GM23338 (cell line): ENCODE data around the gene DCP2. TPM values are rescaled to one million over a fixed set of nuclear protein-coding genes. Genes with fewer than 3 reads are reported as not detected.

Experiments used
- ATAC-seq: fragments of 200-7000 bp; cut with Tn5 transposase; 3 replicates; pipeline ENCODE4 v1.9.1; 2020
- DNase-seq: peaks from one replicate; pipeline ENCODE4 v3.0.0-alpha.2; 2015; ENCODE audit warnings: low spot score
- H2AFZ ChIP-seq: fragments of 200-600 bp; sonication (generic); 2 replicates; pipeline ENCODE4 v1.8.0; 2016; ENCODE audit warnings: antibody characterized with exemption, mild to moderate bottlenecking, moderate library complexity
- H3F3A ChIP-seq: fragments of 200-600 bp; sonication (generic); replicated peaks from 2 replicates; pipeline ENCODE4 v1.8.0; 2017; ENCODE audit warnings: antibody characterized with exemption, mixed run types, low read depth
- H3K27ac ChIP-seq: fragments of 200-600 bp; sonication (generic); 2 replicates; pipeline ENCODE4 v1.6.1; 2016; ENCODE audit warnings: low read depth
- H3K27me3 ChIP-seq: fragments of 200-600 bp; sonication (generic); 2 replicates; pipeline ENCODE4 v1.8.0; 2016; ENCODE audit warnings: mild to moderate bottlenecking, mixed run types, moderate library complexity; ENCODE audit not compliant: insufficient read depth
- H3K36me3 ChIP-seq: fragments of 200-600 bp; sonication (generic); 2 replicates; pipeline ENCODE4 v1.8.0; 2016; ENCODE audit warnings: mild to moderate bottlenecking; ENCODE audit not compliant: insufficient read depth
- H3K4me1 ChIP-seq: fragments of 200-600 bp; sonication (generic); 2 replicates; pipeline ENCODE4 v1.8.0; 2016; ENCODE audit warnings: mild to moderate bottlenecking, moderate library complexity; ENCODE audit not compliant: insufficient read depth
- H3K4me2 ChIP-seq: fragments of 200-600 bp; sonication (generic); 2 replicates; pipeline ENCODE4 v1.7.1; 2017; ENCODE audit warnings: mixed run types
- H3K4me3 ChIP-seq: fragments of 200-600 bp; sonication (generic); 2 replicates; pipeline ENCODE4 v1.6.1; 2016; ENCODE audit warnings: mixed run types
- H3K79me2 ChIP-seq: fragments of 200-600 bp; sonication (generic); replicated peaks from 2 replicates; pipeline ENCODE4 v1.8.0; 2017; ENCODE audit warnings: mild to moderate bottlenecking; ENCODE audit not compliant: insufficient read depth
- H3K9me2 ChIP-seq: fragments of 200-600 bp; sonication (generic); 2 replicates; pipeline ENCODE4 v1.8.0; 2017; ENCODE audit not compliant: insufficient read depth
- H4K20me1 ChIP-seq: fragments of 200-600 bp; sonication (generic); replicated peaks from 2 replicates; pipeline ENCODE4 v1.8.0; 2017; ENCODE audit warnings: mild to moderate bottlenecking; ENCODE audit not compliant: insufficient read depth
- H3K27ac Mint-ChIP-seq: 2 replicates; pipeline ENCODE4 v1.8.0; 2020; ENCODE audit warnings: inconsistent platforms, mild to moderate bottlenecking, moderate library complexity, mixed read lengths
- H3K27me3 Mint-ChIP-seq: 3 replicates; pipeline ENCODE4 v1.8.0; 2022; ENCODE audit warnings: low read depth, mild to moderate bottlenecking, moderate library complexity, mixed read lengths, inconsistent platforms; ENCODE audit not compliant: insufficient read depth, poor library complexity
- H3K36me3 Mint-ChIP-seq: 3 replicates; pipeline ENCODE4 v1.8.0; 2021; ENCODE audit warnings: low read depth, mild to moderate bottlenecking, inconsistent platforms, moderate library complexity, mixed read lengths
- H3K4me1 Mint-ChIP-seq: 3 replicates; pipeline ENCODE4 v1.8.0; 2020; ENCODE audit warnings: mild to moderate bottlenecking, inconsistent platforms, mixed read lengths
- H3K4me3 Mint-ChIP-seq: 3 replicates; pipeline ENCODE4 v1.8.0; 2021; ENCODE audit warnings: moderate library complexity, mild to moderate bottlenecking, inconsistent platforms, mixed read lengths
- H3K9me3 Mint-ChIP-seq: 3 replicates; pipeline ENCODE4 v1.8.0; 2020; ENCODE audit warnings: moderate library complexity, mild to moderate bottlenecking, inconsistent platforms, mixed read lengths
- CREB1 ChIP-seq: fragments of 250-450 bp; sonication (Bioruptor Pico); IDR thresholded peaks from 2 replicates; pipeline ENCODE4 v1.5.0; 2020; ENCODE audit warnings: low read depth, mild to moderate bottlenecking, moderate library complexity
- EZH2 ChIP-seq: fragments of 200-600 bp; sonication (generic); IDR thresholded peaks from one replicate; pipeline ENCODE4 v1.8.0; 2017; ENCODE audit warnings: antibody characterized with exemption, mild to moderate bottlenecking, low read depth; ENCODE audit not compliant: unreplicated experiment
- EZH2phosphoT487 ChIP-seq: fragments of 200-600 bp; sonication (generic); IDR thresholded peaks from one replicate; pipeline ENCODE4 v1.8.1; 2018; ENCODE audit warnings: antibody characterized with exemption; ENCODE audit not compliant: unreplicated experiment
- JUNB ChIP-seq: IDR thresholded peaks from one replicate; pipeline ENCODE4 v1.6.1; 2016; ENCODE audit warnings: antibody characterized with exemption; ENCODE audit not compliant: unreplicated experiment
- NANOG ChIP-seq: IDR thresholded peaks from 2 replicates; pipeline ENCODE4 v1.6.1; 2016; ENCODE audit warnings: antibody characterized with exemption, borderline replicate concordance
- POLR2AphosphoS5 ChIP-seq: IDR thresholded peaks from 2 replicates; pipeline ENCODE4 v1.6.1; 2016; ENCODE audit warnings: antibody characterized with exemption, low read depth
- STAT1 ChIP-seq: IDR thresholded peaks from one replicate; pipeline ENCODE4 v1.6.1; 2016; ENCODE audit warnings: antibody characterized with exemption; ENCODE audit not compliant: unreplicated experiment
- ZNF114 ChIP-seq: fragments of 250-450 bp; sonication (Bioruptor Pico); IDR thresholded peaks from 2 replicates; pipeline ENCODE4 v1.5.0; 2020; ENCODE audit warnings: mild to moderate bottlenecking, moderate library complexity
- ZNF331 ChIP-seq: fragments of 250-450 bp; sonication (Bioruptor Pico); IDR thresholded peaks from 2 replicates; pipeline ENCODE4 v1.5.0; 2020; ENCODE audit warnings: low read depth, mild to moderate bottlenecking, moderate library complexity
- polyA plus RNA-seq: library from polyadenylated mRNA; unstranded; fragments of >200 nt; fragmentation: Nextera tagmentation; extraction: Ambion mirVana; gene quantifications from 2 replicates; pipeline ENCODE4 v1.2.1, GENCODE V29; 2016
- total RNA-seq: library from RNA; depleted of rRNA; stranded (reverse); fragments of >200 nt; shearing (Covaris generic); gene quantifications from 2 replicates; pipeline ENCODE4 v1.2.3, GENCODE V29; 2014
- TF ChIP-seq, protein P1 (sequence below): IDR thresholded peaks from 2 replicates; pipeline ENCODE4 v1.6.1; 2016; ENCODE audit warnings: antibody characterized with exemption
- TF ChIP-seq, protein P2 (sequence below): IDR thresholded peaks from one replicate; pipeline ENCODE4 v1.6.1; 2018; ENCODE audit warnings: antibody characterized with exemption; ENCODE audit not compliant: unreplicated experiment
- TF ChIP-seq, protein P3 (sequence below), 2 experiments: fragments of 200-600 bp in 1 of 2; sonication (generic) in 1 of 2; conservative IDR thresholded peaks; 2 replicates each; pipeline versions ENCODE4 v1.5.1 to v1.6.1; 2016 to 2017; ENCODE audit warnings: antibody characterized with exemption in 2 of 2, low read depth in 2 of 2, mild to moderate bottlenecking in 2 of 2, moderate library complexity in 1 of 2
- TF ChIP-seq, protein P4 (sequence below): fragments of 250-450 bp; sonication (Bioruptor Pico); IDR thresholded peaks from 2 replicates; pipeline ENCODE4 v1.5.0; 2020; ENCODE audit warnings: mild to moderate bottlenecking, moderate library complexity

Gene DCP2
- total and polyA plus RNA-seq, 2 experiments from 2014 or later: 96.6 to 165 TPM

DNA sequence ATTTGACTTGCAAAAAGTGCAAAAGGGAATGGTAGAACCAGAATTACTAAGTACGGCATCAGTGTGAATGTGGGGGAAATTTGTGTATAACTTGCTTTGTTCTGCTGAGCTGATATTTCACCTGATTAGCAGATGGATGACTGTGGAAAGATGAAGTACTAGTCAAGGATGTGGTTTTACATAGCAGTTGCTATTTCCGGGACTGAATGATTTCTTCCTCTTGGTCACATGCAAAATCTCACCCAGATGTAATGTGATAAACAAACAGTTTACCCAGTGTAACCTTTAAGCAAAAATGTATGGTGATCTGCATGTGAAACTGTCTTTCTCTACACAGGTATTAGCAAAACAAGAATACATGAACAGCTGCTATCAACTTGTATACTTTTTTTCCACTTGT is 46.1 kb downstream of the DCP2 start:
- Histone ChIP-seq H3K36me3 (0 out of 2 replicates have a peak, but pooled peaks cover 4% of the 10 kb centered on the region), H3K27me3 (no peaks in the 10 kb centered on the region), H3K4me3 (no peak overlapping the region), H3K4me1 (peaks cover 8% of the 10 kb centered on the region; the same call in 1 of the 2 replicates), H3K4me2 (no peak overlapping the region), H3K9me2 (0 out of 2 replicates have a peak, but pooled peaks cover 1% of the 10 kb centered on the region), H3F3A (no peaks in the 10 kb centered on the region), H2AFZ (no peak overlapping the region), H3K27ac (no peak overlapping the region), H4K20me1 (peaks cover 13% of the 10 kb centered on the region), H3K79me2 (peaks cover 7% of the 10 kb centered on the region; the same call in 1 of the 2 replicates)
- TF ChIP-seq, protein P1, sequence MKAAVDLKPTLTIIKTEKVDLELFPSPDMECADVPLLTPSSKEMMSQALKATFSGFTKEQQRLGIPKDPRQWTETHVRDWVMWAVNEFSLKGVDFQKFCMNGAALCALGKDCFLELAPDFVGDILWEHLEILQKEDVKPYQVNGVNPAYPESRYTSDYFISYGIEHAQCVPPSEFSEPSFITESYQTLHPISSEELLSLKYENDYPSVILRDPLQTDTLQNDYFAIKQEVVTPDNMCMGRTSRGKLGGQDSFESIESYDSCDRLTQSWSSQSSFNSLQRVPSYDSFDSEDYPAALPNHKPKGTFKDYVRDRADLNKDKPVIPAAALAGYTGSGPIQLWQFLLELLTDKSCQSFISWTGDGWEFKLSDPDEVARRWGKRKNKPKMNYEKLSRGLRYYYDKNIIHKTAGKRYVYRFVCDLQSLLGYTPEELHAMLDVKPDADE: no peak
- TF ChIP-seq EZH2phosphoT487: no peak
- TF ChIP-seq, protein P2, sequence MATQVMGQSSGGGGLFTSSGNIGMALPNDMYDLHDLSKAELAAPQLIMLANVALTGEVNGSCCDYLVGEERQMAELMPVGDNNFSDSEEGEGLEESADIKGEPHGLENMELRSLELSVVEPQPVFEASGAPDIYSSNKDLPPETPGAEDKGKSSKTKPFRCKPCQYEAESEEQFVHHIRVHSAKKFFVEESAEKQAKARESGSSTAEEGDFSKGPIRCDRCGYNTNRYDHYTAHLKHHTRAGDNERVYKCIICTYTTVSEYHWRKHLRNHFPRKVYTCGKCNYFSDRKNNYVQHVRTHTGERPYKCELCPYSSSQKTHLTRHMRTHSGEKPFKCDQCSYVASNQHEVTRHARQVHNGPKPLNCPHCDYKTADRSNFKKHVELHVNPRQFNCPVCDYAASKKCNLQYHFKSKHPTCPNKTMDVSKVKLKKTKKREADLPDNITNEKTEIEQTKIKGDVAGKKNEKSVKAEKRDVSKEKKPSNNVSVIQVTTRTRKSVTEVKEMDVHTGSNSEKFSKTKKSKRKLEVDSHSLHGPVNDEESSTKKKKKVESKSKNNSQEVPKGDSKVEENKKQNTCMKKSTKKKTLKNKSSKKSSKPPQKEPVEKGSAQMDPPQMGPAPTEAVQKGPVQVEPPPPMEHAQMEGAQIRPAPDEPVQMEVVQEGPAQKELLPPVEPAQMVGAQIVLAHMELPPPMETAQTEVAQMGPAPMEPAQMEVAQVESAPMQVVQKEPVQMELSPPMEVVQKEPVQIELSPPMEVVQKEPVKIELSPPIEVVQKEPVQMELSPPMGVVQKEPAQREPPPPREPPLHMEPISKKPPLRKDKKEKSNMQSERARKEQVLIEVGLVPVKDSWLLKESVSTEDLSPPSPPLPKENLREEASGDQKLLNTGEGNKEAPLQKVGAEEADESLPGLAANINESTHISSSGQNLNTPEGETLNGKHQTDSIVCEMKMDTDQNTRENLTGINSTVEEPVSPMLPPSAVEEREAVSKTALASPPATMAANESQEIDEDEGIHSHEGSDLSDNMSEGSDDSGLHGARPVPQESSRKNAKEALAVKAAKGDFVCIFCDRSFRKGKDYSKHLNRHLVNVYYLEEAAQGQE: no peak
- TF ChIP-seq, protein P3, sequence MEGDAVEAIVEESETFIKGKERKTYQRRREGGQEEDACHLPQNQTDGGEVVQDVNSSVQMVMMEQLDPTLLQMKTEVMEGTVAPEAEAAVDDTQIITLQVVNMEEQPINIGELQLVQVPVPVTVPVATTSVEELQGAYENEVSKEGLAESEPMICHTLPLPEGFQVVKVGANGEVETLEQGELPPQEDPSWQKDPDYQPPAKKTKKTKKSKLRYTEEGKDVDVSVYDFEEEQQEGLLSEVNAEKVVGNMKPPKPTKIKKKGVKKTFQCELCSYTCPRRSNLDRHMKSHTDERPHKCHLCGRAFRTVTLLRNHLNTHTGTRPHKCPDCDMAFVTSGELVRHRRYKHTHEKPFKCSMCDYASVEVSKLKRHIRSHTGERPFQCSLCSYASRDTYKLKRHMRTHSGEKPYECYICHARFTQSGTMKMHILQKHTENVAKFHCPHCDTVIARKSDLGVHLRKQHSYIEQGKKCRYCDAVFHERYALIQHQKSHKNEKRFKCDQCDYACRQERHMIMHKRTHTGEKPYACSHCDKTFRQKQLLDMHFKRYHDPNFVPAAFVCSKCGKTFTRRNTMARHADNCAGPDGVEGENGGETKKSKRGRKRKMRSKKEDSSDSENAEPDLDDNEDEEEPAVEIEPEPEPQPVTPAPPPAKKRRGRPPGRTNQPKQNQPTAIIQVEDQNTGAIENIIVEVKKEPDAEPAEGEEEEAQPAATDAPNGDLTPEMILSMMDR (conservative IDR thresholded peaks at IDR 0.05; ENCODE audit: low read depth in 2 of 2): no peak
- TF ChIP-seq, protein P4, sequence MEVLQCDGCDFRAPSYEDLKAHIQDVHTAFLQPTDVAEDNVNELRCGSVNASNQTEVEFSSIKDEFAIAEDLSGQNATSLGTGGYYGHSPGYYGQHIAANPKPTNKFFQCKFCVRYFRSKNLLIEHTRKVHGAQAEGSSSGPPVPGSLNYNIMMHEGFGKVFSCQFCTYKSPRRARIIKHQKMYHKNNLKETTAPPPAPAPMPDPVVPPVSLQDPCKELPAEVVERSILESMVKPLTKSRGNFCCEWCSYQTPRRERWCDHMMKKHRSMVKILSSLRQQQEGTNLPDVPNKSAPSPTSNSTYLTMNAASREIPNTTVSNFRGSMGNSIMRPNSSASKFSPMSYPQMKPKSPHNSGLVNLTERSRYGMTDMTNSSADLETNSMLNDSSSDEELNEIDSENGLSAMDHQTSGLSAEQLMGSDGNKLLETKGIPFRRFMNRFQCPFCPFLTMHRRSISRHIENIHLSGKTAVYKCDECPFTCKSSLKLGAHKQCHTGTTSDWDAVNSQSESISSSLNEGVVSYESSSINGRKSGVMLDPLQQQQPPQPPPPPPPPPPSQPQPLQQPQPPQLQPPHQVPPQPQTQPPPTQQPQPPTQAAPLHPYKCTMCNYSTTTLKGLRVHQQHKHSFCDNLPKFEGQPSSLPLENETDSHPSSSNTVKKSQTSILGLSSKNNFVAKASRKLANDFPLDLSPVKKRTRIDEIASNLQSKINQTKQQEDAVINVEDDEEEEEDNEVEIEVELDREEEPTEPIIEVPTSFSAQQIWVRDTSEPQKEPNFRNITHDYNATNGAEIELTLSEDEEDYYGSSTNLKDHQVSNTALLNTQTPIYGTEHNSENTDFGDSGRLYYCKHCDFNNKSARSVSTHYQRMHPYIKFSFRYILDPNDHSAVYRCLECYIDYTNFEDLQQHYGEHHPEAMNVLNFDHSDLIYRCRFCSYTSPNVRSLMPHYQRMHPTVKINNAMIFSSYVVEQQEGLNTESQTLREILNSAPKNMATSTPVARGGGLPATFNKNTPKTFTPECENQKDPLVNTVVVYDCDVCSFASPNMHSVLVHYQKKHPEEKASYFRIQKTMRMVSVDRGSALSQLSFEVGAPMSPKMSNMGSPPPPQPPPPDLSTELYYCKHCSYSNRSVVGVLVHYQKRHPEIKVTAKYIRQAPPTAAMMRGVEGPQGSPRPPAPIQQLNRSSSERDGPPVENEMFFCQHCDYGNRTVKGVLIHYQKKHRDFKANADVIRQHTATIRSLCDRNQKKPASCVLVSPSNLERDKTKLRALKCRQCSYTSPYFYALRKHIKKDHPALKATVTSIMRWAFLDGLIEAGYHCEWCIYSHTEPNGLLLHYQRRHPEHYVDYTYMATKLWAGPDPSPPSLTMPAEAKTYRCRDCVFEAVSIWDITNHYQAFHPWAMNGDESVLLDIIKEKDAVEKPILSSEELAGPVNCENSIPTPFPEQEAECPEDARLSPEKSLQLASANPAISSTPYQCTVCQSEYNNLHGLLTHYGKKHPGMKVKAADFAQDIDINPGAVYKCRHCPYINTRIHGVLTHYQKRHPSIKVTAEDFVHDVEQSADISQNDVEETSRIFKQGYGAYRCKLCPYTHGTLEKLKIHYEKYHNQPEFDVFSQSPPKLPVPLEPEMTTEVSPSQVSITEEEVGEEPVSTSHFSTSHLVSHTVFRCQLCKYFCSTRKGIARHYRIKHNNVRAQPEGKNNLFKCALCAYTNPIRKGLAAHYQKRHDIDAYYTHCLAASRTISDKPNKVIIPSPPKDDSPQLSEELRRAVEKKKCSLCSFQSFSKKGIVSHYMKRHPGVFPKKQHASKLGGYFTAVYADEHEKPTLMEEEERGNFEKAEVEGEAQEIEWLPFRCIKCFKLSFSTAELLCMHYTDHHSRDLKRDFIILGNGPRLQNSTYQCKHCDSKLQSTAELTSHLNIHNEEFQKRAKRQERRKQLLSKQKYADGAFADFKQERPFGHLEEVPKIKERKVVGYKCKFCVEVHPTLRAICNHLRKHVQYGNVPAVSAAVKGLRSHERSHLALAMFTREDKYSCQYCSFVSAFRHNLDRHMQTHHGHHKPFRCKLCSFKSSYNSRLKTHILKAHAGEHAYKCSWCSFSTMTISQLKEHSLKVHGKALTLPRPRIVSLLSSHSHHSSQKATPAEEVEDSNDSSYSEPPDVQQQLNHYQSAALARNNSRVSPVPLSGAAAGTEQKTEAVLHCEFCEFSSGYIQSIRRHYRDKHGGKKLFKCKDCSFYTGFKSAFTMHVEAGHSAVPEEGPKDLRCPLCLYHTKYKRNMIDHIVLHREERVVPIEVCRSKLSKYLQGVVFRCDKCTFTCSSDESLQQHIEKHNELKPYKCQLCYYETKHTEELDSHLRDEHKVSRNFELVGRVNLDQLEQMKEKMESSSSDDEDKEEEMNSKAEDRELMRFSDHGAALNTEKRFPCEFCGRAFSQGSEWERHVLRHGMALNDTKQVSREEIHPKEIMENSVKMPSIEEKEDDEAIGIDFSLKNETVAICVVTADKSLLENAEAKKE (CRISPR knock-in tag): no peak
- TF ChIP-seq NANOG: no peak
- TF ChIP-seq STAT1: no peak
- no peak for TF ChIP-seq ZNF331 (CRISPR knock-in tag)
- TF ChIP-seq POLR2AphosphoS5: no peak
- TF ChIP-seq EZH2: no peak
- no peak for TF ChIP-seq ZNF114 (CRISPR knock-in tag)
- no peak for TF ChIP-seq CREB1 (CRISPR knock-in tag)
- TF ChIP-seq JUNB: no peak
- H3K36me3 Mint-ChIP-seq: peaks cover 32% of the 10 kb centered on the region
- no peaks in the 10 kb centered on the region for H3K9me3 Mint-ChIP-seq
- no peak overlapping the region for H3K4me3 Mint-ChIP-seq
- H3K27me3 Mint-ChIP-seq: no peaks in the 10 kb centered on the region
- H3K27ac Mint-ChIP-seq: no peak overlapping the region; the same call in 1 of the 2 replicates
- DNase-seq (no peak), ATAC-seq (no peak)
- peaks cover 7% of the 10 kb centered on the region; the same call in 2 of the 3 replicates for H3K4me1 Mint-ChIP-seq
